ENCODE measurements around the gene ARHGEF16.

GRCh38 chr1:3432306-3432705, 22.2 kb upstream of the ARHGEF16 start:
- TF ChIP-seq ZNF324 (tag by site-specific recombination; IDR thresholded peaks at IDR 0.05) (no peak), GLI4 (tag by site-specific recombination; IDR thresholded peaks at IDR 0.05) (no peak), ZNF274 (IDR thresholded peaks at IDR 0.05; ENCODE audit: low read length) (no peak), ZNF274 (tag by site-specific recombination; IDR thresholded peaks at IDR 0.05; ENCODE audit: borderline replicate concordance) (no peak), ZNF423 (tag by site-specific recombination; IDR thresholded peaks at IDR 0.05) (no peak)
